AG04449 (cell line): ENCODE results near the gene SLC34A3.
A peak's percentile ranks its signal among the peaks of the same experiment; 100 is the strongest.

Experiments
- CTCF ChIA-PET: fragments of 350-600 bp; formaldehyde crosslinking; extraction: SDS; loops from one replicate; lab custom pipeline; 2021; ENCODE audit warnings: antibody characterized with exemption; lab: Yijun Ruan, JAX
- POLR2A ChIA-PET: fragments of 400-600, 350-600 bp; formaldehyde crosslinking; extraction: SDS; loops from one replicate; lab custom pipeline; 2020; ENCODE audit warnings: antibody characterized with exemption, inconsistent platforms; lab: Yijun Ruan, JAX
- DNase-seq: peaks from one replicate; pipeline ENCODE4 v3.0.0-alpha.2; 2010; ENCODE audit warnings: low read depth, low spot score
- H3K4me3 ChIP-seq: 2 replicates; pipeline ENCODE4 v1.5.1; 2011; ENCODE audit warnings: low read depth, mild to moderate bottlenecking, control low read depth, low read length
- TF ChIP-seq, protein P1 (sequence below): IDR thresholded peaks from one replicate; pipeline ENCODE4 v1.5.1; 2011; ENCODE audit warnings: mild to moderate bottlenecking, moderate library complexity, low read length, control low read depth, inconsistent platforms; ENCODE audit not compliant: insufficient read depth; ENCODE audit errors: missing control alignments

SLC34A3 gene

DNA sequence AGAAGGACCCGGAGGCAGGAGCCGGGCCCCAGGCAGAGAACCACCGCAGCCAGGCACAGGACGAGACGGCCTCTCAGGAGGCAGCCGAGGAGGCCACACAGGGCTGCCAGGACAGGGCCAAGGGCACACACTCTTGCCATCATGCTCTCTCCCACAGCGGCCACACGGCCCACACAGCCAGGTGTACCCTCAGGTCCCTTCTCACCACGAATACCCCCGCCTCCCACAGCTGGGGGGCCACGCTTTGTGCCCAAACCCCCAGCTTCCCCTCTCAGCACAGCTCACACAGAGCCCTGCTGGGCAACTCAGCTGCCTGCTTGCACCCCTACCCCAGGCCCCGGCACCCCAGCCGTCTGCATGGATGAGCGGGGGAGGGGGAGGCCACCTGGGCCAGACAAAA lies 36.9 kb upstream of the SLC34A3 start:
- ChIA-PET CTCF (interaction anchor here (1.9 kb wide), 1 partner anchor 43 kb away, joined by 6 read pairs; no protein-coding TSS in a partner anchor), POLR2A (interaction anchor here (1.0 to 1.3 kb wide), 2 partner anchors 47 to 49 kb away, joined by 3 to 4 read pairs; partner anchors contain the start of gene TUBB4B)
- H3K4me3 ChIP-seq = no peak overlapping the region
- TF ChIP-seq, protein P1, sequence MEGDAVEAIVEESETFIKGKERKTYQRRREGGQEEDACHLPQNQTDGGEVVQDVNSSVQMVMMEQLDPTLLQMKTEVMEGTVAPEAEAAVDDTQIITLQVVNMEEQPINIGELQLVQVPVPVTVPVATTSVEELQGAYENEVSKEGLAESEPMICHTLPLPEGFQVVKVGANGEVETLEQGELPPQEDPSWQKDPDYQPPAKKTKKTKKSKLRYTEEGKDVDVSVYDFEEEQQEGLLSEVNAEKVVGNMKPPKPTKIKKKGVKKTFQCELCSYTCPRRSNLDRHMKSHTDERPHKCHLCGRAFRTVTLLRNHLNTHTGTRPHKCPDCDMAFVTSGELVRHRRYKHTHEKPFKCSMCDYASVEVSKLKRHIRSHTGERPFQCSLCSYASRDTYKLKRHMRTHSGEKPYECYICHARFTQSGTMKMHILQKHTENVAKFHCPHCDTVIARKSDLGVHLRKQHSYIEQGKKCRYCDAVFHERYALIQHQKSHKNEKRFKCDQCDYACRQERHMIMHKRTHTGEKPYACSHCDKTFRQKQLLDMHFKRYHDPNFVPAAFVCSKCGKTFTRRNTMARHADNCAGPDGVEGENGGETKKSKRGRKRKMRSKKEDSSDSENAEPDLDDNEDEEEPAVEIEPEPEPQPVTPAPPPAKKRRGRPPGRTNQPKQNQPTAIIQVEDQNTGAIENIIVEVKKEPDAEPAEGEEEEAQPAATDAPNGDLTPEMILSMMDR = no peak
- DNase-seq = no peak

DNA sequence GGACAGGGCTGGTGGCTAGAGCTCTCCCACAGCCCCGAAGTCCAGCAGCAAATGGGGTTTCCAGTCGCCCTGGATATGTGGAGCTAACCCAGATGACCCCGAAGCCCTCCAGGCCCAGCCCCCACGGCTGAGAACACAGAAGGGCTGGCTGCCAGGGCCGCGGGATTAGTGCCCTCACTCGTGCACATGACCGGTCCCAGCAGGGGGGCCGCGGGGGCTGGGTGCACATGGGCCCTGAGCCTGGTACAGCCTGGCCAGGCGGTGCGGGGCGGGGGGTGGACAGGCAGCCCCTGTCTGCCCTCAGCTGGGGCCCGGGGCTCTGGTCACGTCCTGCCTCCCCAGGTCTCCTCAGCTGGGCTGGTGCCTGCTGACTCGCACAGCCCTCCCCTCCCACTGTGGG lies 36.3 kb upstream of the SLC34A3 start:
- ChIA-PET CTCF (interaction anchor here (1.2 to 1.9 kb wide), 2 partner anchors 13 to 42 kb away, joined by 3 to 6 read pairs; no protein-coding TSS in a partner anchor), POLR2A (interaction anchor here (1.3 to 1.8 kb wide), 2 partner anchors 46 to 48 kb away, joined by 4 to 6 read pairs; partner anchors contain the start of gene TUBB4B)
- no peak for DNase-seq
- TF ChIP-seq, protein P1 = no peak
- no peak overlapping the region for H3K4me3 ChIP-seq

DNA sequence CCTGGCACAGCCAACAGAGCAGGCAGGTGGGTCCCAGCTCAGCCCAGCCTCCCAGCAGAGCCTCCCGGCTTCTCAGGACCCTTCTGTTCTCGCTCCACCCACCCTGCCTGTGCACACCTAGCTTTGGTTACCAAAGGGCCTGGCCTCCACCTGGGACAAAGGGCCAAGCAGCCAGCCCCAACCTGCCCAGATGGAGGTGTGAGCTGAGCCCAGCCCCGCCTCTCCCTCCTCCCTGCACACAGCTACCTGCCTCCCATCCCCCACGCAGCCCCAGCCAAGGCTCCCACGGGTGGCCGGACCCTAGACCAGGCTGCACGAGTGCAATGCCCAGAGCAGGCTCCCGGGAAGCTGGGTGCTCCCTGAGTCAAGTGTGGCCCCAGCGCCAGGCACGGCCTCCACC lies 35.8 kb upstream of the SLC34A3 start:
- no peak for DNase-seq
- CTCF ChIA-PET = interaction anchor here (1.2 to 1.9 kb wide), 3 partner anchors 9 to 42 kb away, joined by 3 to 6 read pairs (median 3); no protein-coding TSS in a partner anchor
- POLR2A ChIA-PET = interaction anchor here (1.3 to 1.8 kb wide), 2 partner anchors 46 to 47 kb away, joined by 4 to 6 read pairs; partner anchors contain the start of gene TUBB4B
- TF ChIP-seq, protein P1 = no peak
- no peak overlapping the region for H3K4me3 ChIP-seq

DNA sequence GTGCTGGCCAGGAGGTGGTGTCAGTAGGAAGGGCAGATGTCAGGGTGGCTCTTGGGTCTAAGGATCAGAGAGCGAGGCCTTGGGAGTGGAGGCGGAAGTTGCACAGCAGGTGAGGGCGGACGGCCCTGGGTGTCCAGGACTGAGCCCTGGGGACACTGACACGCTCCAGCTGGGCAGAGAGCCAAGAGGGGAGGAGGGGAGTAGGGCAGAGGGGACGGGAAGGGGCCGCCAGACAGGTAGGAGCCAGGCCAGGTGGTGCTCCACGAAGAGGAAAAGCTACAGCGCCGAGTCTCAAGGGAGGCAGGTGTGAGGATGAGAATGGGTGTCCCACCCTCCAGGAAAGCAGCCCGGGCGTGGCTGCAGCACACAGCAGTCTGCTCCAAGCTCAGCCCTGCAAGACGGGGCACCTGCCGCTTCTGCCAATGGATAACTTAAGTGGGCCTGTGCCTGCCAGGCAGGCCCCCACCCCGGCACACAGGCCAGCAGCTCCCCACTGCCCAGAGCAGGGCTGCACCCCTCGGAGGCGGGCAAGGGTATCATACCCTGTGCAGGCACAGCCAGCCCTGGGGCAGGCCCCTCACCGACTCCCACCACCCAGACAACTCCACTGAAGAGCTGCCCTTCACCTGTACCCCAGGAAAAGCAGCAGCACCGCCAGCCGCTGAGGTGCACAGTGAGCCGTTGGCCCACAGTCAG lies 35.0 kb upstream of the SLC34A3 start:
- no peak for DNase-seq
- ChIA-PET CTCF (interaction anchor here (1.2 to 1.4 kb wide), 2 partner anchors 8 to 12 kb away, joined by 3 read pairs; no protein-coding TSS in a partner anchor), POLR2A (interaction anchor here (1.8 kb wide), 1 partner anchor 45 kb away, joined by 6 read pairs; the partner anchor contains the start of gene TUBB4B)
- no peak overlapping the region for H3K4me3 ChIP-seq
- TF ChIP-seq, protein P1 = no peak

DNA sequence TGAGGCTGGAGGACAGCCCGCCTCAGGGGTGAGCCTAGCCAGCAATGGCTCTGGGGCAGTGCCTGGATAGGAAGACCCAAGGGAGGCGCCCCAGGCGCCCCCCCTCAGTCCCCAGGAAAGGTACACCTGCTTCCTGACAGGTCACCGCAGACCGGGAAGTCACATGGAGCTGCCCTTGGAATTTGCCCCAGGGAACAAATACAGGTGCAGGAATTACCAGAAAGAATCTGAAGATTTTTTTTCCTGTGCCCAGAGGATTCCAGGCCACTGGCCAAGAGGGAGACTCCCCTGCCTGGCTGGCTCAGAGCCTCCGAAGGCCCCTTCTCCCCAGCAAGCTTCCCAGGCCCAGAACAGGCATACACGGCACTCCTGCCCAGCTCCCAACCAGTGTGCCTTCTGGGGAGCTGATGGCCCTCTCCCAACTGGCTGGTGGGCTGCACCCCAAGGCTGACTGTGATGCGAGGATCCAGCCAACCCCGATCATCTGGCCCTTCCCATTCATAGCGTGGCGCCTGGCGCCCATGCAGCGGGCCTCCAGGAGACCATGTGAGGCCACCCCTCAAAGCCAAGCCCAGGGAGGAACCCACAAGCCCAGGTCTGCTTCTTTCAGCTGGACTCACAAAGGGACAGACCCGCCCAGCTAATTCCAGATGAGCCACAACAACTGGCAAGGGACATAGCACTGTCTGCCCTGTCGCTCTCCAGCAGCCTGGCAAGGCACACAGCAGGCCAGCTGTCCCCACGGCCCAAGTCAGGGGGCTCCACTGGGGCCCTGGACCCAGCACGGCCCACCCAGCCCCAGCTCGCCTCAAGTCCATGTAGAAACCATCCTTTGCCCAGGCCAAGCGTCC lies 32.4 kb upstream of the SLC34A3 start:
- ChIA-PET POLR2A (interaction anchor here (1.5 kb wide), 1 partner anchor 10 kb away, joined by 5 read pairs; the partner anchor contains the start of genes ANAPC2 and SSNA1), CTCF (interaction anchor here (1.8 to 2.5 kb wide), 2 partner anchors 9 to 39 kb away, joined by 7 to 15 read pairs; partner anchors contain the start of genes ANAPC2 and SSNA1)
- DNase-seq = no peak
- TF ChIP-seq, protein P1 = no peak
- peak overlapping the region; percentile 57 for H3K4me3 ChIP-seq
